ENCODE data around the gene TIMM17A. TPM values are rescaled to one million over a fixed set of nuclear protein-coding genes. Genes with fewer than 3 reads are reported as not detected.

The TIMM17A gene
- polyA plus RNA-seq, 3 donors = 27.4 to 50.3 (median 45.4) TPM

- no peak overlapping the region for H3K4me3 Mint-ChIP-seq
- no peak overlapping the region for H3K27ac ChIP-seq (ENCODE audit: low read depth in 1 of 2, low read length in 2 of 2)
- peaks cover 66 to 90% of the 10 kb centered on the region in 2 donors for H3K36me3 Mint-ChIP-seq
- H3K27me3 Mint-ChIP-seq (ENCODE audit: low read depth in 3 of 3) = no peaks in the 10 kb centered on the region
- no peak overlapping the region for H3K9ac ChIP-seq (ENCODE audit: insufficient read depth, low read length, poor library complexity, severe bottlenecking)
- H3K4me2 ChIP-seq (replicated peaks; ENCODE audit: extremely low read depth, low read length, poor library complexity, severe bottlenecking) = no peak overlapping the region
- no peaks in the 10 kb centered on the region for H3K4me1 ChIP-seq (ENCODE audit: control insufficient read depth in 1 of 2, insufficient read depth in 2 of 2, low read length in 2 of 2)
- H4K20me1 ChIP-seq (ENCODE audit: insufficient read depth, low read length) = peaks cover 9% of the 10 kb centered on the region
- H3K27me3 ChIP-seq (ENCODE audit: control insufficient read depth in 2 of 2, insufficient read depth in 2 of 2, low read length in 2 of 2) = no peaks in the 10 kb centered on the region
- H2AFZ ChIP-seq (ENCODE audit: insufficient read depth, low read depth, low read length, poor library complexity, severe bottlenecking) = no peak overlapping the region
- no peaks in the 10 kb centered on the region for H3K9me3 Mint-ChIP-seq
- H3K4me3 ChIP-seq (replicated peaks in 1 of 3; ENCODE audit: low read depth in 2 of 3, low read length in 3 of 3) = no peak overlapping the region
- WGBS (ENCODE audit: insufficient coverage) = no CpG with 5 or more reads among the region's 1 CpG
- no peaks in the 10 kb centered on the region for H3K4me1 Mint-ChIP-seq
- intact Hi-C loops (cut with micrococcal nuclease) = loop anchor here in 1 of 2 donors (5.0 kb wide), 1 partner anchor 72 kb away; no protein-coding TSS in a partner anchor
- no peak for TF ChIP-seq CTCF (IDR thresholded peaks at IDR 0.05)
- peaks cover 73 to 90% of the 10 kb centered on the region in 2 donors for H3K36me3 ChIP-seq (replicated peaks in 1 of 2; ENCODE audit: control insufficient read depth in 1 of 2, insufficient read depth in 2 of 2, low read length in 2 of 2)
- peaks cover 5% of the 10 kb centered on the region for H3K79me2 ChIP-seq (ENCODE audit: insufficient read depth, low read length)
- no peak overlapping the region for H3K27ac Mint-ChIP-seq
- H3K9me3 ChIP-seq (replicated peaks in 1 of 2; ENCODE audit: control insufficient read depth in 1 of 2, insufficient read depth in 1 of 2, low read length in 2 of 2) = no peaks in the 10 kb centered on the region
- no peak for DNase-seq
Observed at GRCh38 chr1:201964261-201964660, 9.0 kb downstream of the TIMM17A start.

- Histone ChIP-seq H3K4me2 (replicated peaks; ENCODE audit: extremely low read depth, low read length, poor library complexity, severe bottlenecking) (no peak overlapping the region), H3K9ac (ENCODE audit: insufficient read depth, low read length, poor library complexity, severe bottlenecking) (no peak overlapping the region), H3K79me2 (ENCODE audit: insufficient read depth, low read length) (no peaks in the 10 kb centered on the region), H4K20me1 (ENCODE audit: insufficient read depth, low read length) (peaks cover 9% of the 10 kb centered on the region), H3K9me3 (replicated peaks in 1 of 2; ENCODE audit: control insufficient read depth in 1 of 2, insufficient read depth in 1 of 2, low read length in 2 of 2) (no peaks in the 10 kb centered on the region), H2AFZ (ENCODE audit: insufficient read depth, low read depth, low read length, poor library complexity, severe bottlenecking) (no peak overlapping the region), H3K27me3 (ENCODE audit: control insufficient read depth in 2 of 2, insufficient read depth in 2 of 2, low read length in 2 of 2) (no peaks in the 10 kb centered on the region), H3K4me1 (ENCODE audit: control insufficient read depth in 1 of 2, insufficient read depth in 2 of 2, low read length in 2 of 2) (no peaks in the 10 kb centered on the region), H3K27ac (ENCODE audit: low read depth in 1 of 2, low read length in 2 of 2) (no peak overlapping the region), H3K4me3 (replicated peaks in 1 of 3; ENCODE audit: low read depth in 2 of 3, low read length in 3 of 3) (no peak overlapping the region), H3K36me3 (replicated peaks in 1 of 2; ENCODE audit: control insufficient read depth in 1 of 2, insufficient read depth in 2 of 2, low read length in 2 of 2) (peaks cover 77 to 96% of the 10 kb centered on the region in 2 donors)
- H3K4me1 Mint-ChIP-seq = no peaks in the 10 kb centered on the region
- TF ChIP-seq CTCF (IDR thresholded peaks at IDR 0.05) = no peak
- no peaks in the 10 kb centered on the region for H3K27me3 Mint-ChIP-seq (ENCODE audit: low read depth in 3 of 3)
- no peak for DNase-seq
- H3K36me3 Mint-ChIP-seq = peaks cover 76 to 94% of the 10 kb centered on the region in 2 donors
- intact Hi-C loops (cut with micrococcal nuclease) = no loop called here
- WGBS (ENCODE audit: insufficient coverage) = no CpG with 5 or more reads among the region's 5 CpGs
- no peaks in the 10 kb centered on the region for H3K9me3 Mint-ChIP-seq
- H3K27ac Mint-ChIP-seq = peak overlapping the region in 3 of 7 donors; percentile 30 to 53 (median 47)
- H3K4me3 Mint-ChIP-seq = no peak overlapping the region
Observed at GRCh38 chr1:201966171-201966570, 10.9 kb downstream of the TIMM17A start.

Data from CD14-positive monocyte (primary cell).